Right atrium auricular region (tissue), 2 donors: ENCODE results near the gene CD58. TPM values are rescaled to one million over a fixed set of nuclear protein-coding genes. Genes with fewer than 3 reads are reported as not detected.

ENCODE experiments used
- DNase-seq: peaks from one replicate; pipeline ENCODE4 v3.0.0-alpha.2; 2019; ENCODE audit warnings: low spot score
- H3K27ac ChIP-seq, 2 donors: fragments of 200-600 bp; sonication (generic); 1 replicate in 1 of 2; 2 replicates in 1 of 2; pipeline ENCODE4 v1.5.1; 2016 to 2019
- H3K27me3 ChIP-seq, 2 donors: fragments of 200-600 bp; sonication (generic); one replicate each; pipeline versions ENCODE4 v1.5.1 to v1.6.0; 2017 to 2019
- H3K36me3 ChIP-seq: fragments of 200-600 bp; sonication (generic); one replicate; pipeline ENCODE4 v1.5.1; 2016
- H3K4me1 ChIP-seq, 2 donors: fragments of 200-600 bp; sonication (generic); one replicate each; pipeline versions ENCODE4 v1.5.1 to v1.6.0; 2017 to 2019
- H3K4me3 ChIP-seq, 2 donors: fragments of 200-600 bp; sonication (generic); 1 replicate in 1 of 2; 2 replicates in 1 of 2; pipeline ENCODE4 v1.5.1; 2017 to 2019; ENCODE audit warnings: mild to moderate bottlenecking in 1 of 2, moderate library complexity in 1 of 2
- H3K9me3 ChIP-seq, 2 donors: fragments of 200-600 bp; sonication (generic); one replicate each; pipeline ENCODE4 v1.5.1; 2019
- total RNA-seq, 2 donors: library from RNA; depleted of rRNA; stranded (reverse); fragments of >200 nt; gene quantifications; one replicate each; pipeline ENCODE4 v1.1.0, GENCODE V29; 2016
- TF ChIP-seq, protein P1 (sequence below), 2 donors: fragments of 200-600 bp; sonication (generic); IDR thresholded peaks; one replicate each; pipeline ENCODE4 v1.5.1; 2019; ENCODE audit warnings: antibody characterized with exemption in 2 of 2

Gene CD58
- total RNA-seq, 2 donors from 2014 or later: 26.4 to 27.4 TPM

GRCh38 chr1:116528329-116529083 lies 42.3 kb downstream of the CD58 start:
- Histone ChIP-seq H3K9me3 (no peaks in the 10 kb centered on the region), H3K4me1 (no peaks in the 10 kb centered on the region), H3K4me3 (no peak overlapping the region), H3K36me3 (peaks cover 7% of the 10 kb centered on the region), H3K27me3 (no peaks in the 10 kb centered on the region), H3K27ac (no peak overlapping the region)
- TF ChIP-seq, protein P1, sequence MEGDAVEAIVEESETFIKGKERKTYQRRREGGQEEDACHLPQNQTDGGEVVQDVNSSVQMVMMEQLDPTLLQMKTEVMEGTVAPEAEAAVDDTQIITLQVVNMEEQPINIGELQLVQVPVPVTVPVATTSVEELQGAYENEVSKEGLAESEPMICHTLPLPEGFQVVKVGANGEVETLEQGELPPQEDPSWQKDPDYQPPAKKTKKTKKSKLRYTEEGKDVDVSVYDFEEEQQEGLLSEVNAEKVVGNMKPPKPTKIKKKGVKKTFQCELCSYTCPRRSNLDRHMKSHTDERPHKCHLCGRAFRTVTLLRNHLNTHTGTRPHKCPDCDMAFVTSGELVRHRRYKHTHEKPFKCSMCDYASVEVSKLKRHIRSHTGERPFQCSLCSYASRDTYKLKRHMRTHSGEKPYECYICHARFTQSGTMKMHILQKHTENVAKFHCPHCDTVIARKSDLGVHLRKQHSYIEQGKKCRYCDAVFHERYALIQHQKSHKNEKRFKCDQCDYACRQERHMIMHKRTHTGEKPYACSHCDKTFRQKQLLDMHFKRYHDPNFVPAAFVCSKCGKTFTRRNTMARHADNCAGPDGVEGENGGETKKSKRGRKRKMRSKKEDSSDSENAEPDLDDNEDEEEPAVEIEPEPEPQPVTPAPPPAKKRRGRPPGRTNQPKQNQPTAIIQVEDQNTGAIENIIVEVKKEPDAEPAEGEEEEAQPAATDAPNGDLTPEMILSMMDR (IDR thresholded peaks at IDR 0.05): no peak
- no peak for DNase-seq

DNA sequence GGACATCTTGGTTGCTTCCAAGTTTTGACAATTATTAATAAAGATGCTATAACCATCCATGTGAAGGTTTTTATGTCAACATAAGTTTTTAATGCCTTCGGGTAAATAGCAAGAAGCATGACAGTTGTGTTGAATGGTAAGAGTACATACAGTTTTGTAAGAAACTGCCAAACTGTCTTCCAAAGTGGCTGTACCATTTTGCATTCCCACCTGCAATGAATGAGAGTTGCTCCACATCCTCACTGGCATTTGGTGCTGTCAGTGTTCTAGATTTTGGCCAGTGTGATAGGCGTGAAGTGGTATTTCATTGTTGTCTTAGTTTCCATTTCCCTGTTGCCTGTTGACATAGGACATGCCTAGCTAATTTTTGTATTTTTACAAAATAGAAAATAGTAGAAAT lies 45.4 kb downstream of the CD58 start:
- DNase-seq: no peak
- no peak overlapping the region for H3K27ac ChIP-seq
- H3K4me3 ChIP-seq: no peak overlapping the region
- no peaks in the 10 kb centered on the region for H3K9me3 ChIP-seq
- TF ChIP-seq, protein P1 (IDR thresholded peaks at IDR 0.05): no peak
- H3K27me3 ChIP-seq: no peaks in the 10 kb centered on the region
- H3K4me1 ChIP-seq: no peaks in the 10 kb centered on the region
- no peaks in the 10 kb centered on the region for H3K36me3 ChIP-seq

DNA sequence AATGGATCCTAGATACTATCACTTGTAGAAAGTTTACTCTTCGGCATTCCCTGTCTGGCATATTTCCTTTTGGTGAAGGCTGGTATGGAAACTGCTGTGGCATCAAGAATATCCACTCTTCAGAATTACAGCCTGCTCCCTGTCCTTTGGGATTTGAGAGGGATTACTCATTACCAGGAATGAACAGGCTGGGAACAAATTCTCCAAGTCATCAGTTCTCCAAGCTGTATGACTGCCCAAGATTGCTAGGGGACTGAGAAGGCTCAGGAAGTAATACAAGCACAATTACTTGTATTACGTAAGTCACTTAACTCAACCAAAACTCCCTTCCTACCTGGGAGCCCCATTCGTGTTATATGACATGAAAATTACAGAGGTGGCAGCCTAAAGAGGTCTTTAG lies 49.6 kb downstream of the CD58 start:
- H3K9me3 ChIP-seq: no peaks in the 10 kb centered on the region
- no peak for DNase-seq
- H3K4me3 ChIP-seq: no peak overlapping the region
- TF ChIP-seq, protein P1 (IDR thresholded peaks at IDR 0.05): no peak
- H3K27me3 ChIP-seq: no peaks in the 10 kb centered on the region
- H3K4me1 ChIP-seq: no peaks in the 10 kb centered on the region
- H3K27ac ChIP-seq: no peak overlapping the region
- peaks cover 6% of the 10 kb centered on the region for H3K36me3 ChIP-seq

DNA sequence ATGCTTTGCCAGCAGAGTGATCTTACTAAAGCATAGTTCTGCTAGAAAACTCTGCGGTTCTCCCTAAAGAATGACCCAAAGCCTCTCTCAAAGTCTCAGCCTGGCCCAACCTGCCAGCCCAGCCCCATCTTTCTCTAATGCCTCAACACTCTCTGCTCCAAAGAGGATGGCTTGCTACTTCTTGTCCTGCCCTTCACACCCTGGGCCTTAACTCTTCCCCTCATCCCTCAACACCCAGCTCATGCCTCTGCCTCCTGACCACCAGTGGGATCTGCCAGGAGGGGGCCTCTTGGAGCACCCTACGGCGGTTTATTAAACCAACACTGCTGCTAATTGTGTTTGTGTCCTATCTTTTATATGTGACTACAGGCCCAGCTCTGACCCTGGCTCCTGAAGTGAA lies 52.4 kb downstream of the CD58 start:
- H3K4me1 ChIP-seq: peaks cover 0 to 3% of the 10 kb centered on the region in 2 donors

GRCh38 chr1:116516631-116517030 lies 54.2 kb downstream of the CD58 start:
- TF ChIP-seq, protein P1 (IDR thresholded peaks at IDR 0.05): no peak
- no peaks in the 10 kb centered on the region for H3K27me3 ChIP-seq
- no peak overlapping the region for H3K27ac ChIP-seq
- DNase-seq: no peak
- no peak overlapping the region for H3K4me3 ChIP-seq
- H3K9me3 ChIP-seq: no peaks in the 10 kb centered on the region
- H3K4me1 ChIP-seq: peaks cover 0 to 7% of the 10 kb centered on the region in 2 donors
- peaks cover 6% of the 10 kb centered on the region for H3K36me3 ChIP-seq

More for the DNA sequence above, 52.4 kb downstream of the CD58 start:
- Histone ChIP-seq H3K36me3 (peaks cover 6% of the 10 kb centered on the region), H3K4me3 (no peak overlapping the region), H3K27ac (no peak overlapping the region), H3K9me3 (no peaks in the 10 kb centered on the region), H3K27me3 (no peaks in the 10 kb centered on the region)
- TF ChIP-seq, protein P1 (IDR thresholded peaks at IDR 0.05): no peak
- no peak for DNase-seq

- H3K27ac ChIP-seq: peak overlapping the region in 1 of 2 donors; percentile 27
These were observed 55.1 kb downstream of the CD58 start for GRCh38 chr1:116515702-116516101.

More at GRCh38 chr1:116515702-116516101, 55.1 kb downstream of the CD58 start:
- H3K36me3 ChIP-seq: peaks cover 6% of the 10 kb centered on the region
- H3K9me3 ChIP-seq: no peaks in the 10 kb centered on the region
- no peak overlapping the region for H3K4me3 ChIP-seq
- peaks cover 0 to 7% of the 10 kb centered on the region in 2 donors for H3K4me1 ChIP-seq
- TF ChIP-seq, protein P1 (IDR thresholded peaks at IDR 0.05): no peak
- no peak for DNase-seq
- H3K27me3 ChIP-seq: no peaks in the 10 kb centered on the region
